ENCODE data around the gene ATP5F1D. TPM values are rescaled to one million over a fixed set of nuclear protein-coding genes. Genes with fewer than 3 reads are reported as not detected.
A peak's percentile ranks its signal among the peaks of the same experiment; 100 is the strongest.

Gene ATP5F1D
- total and polyA plus RNA-seq, 2 donors (not counting 3 experiments of a cell fraction or from before 2014, with no cell fraction given) = 167 to 192 TPM

- no TSS peak for BruUV-seq (replicated peaks)
- peak overlapping the region; percentile 61 for H3K4me2 ChIP-seq (ENCODE audit: insufficient read depth, low read length)
- peak overlapping the region; percentile 44 for H3K9ac ChIP-seq (replicated peaks; ENCODE audit: extremely low read depth, insufficient read depth, low read length)
- ChIA-PET CTCF (interaction anchor here (1.5 to 7.8 kb wide), 3 partner anchors 8 to 17 kb away, joined by 3 to 63 read pairs (median 8); no protein-coding TSS in a partner anchor), POLR2A (interaction anchor here (1.4 to 3.4 kb wide), 2 partner anchors 8 kb away, joined by 8 to 19 read pairs; partner anchors contain the start of gene CIRBP)
- no peaks in the 10 kb centered on the region for H3K27me3 ChIP-seq (ENCODE audit: control insufficient read depth in 2 of 2, insufficient read depth in 2 of 2, low read length in 2 of 2)
- no peaks in the 10 kb centered on the region for H4K20me1 ChIP-seq (replicated peaks; ENCODE audit: control insufficient read depth, extremely low read depth, insufficient read depth, low read length)
- DNase-seq (ENCODE audit: low read depth, low spot score) (peak; percentile 96), FAIRE-seq (peak; percentile 98)
- peaks cover 55% of the 10 kb centered on the region for H3K4me1 ChIP-seq (ENCODE audit: control insufficient read depth, extremely low read depth, insufficient read depth, low read length)
- peak overlapping the region; percentile 19 to 50 (median 37) for H3K4me3 ChIP-seq (replicated peaks in 1 of 3; ENCODE audit: insufficient read depth in 1 of 3, low read depth in 1 of 3, low read length in 3 of 3)
- no peaks in the 10 kb centered on the region for H3K9me1 ChIP-seq (replicated peaks; ENCODE audit: control insufficient read depth, extremely low read depth, insufficient read depth, low read length)
- dilution Hi-C loops (cut with MboI; ENCODE audit: extremely low pct_ligation_motif_present, low sequenced_read_pairs) (no loop called here), intact Hi-C loops (cut with micrococcal nuclease) (loop anchor here (1.0 kb wide), 1 partner anchor 9 kb away; no protein-coding TSS in a partner anchor)
- H3K27ac ChIP-seq (ENCODE audit: insufficient read depth, low read depth, low read length) = peak overlapping the region; percentile 78
- no peaks in the 10 kb centered on the region for H3K9me3 ChIP-seq (replicated peaks; ENCODE audit: control insufficient read depth, insufficient read depth, low read length)
- peak; percentile 45 for TF ChIP-seq POLR2AphosphoS5 (IDR thresholded peaks at IDR 0.05; ENCODE audit: insufficient read depth, low read depth, low read length)
- no peak for TF ChIP-seq MYC (IDR thresholded peaks at IDR 0.05; ENCODE audit: low read depth, low read length)
- no peak for TF ChIP-seq MAX (IDR thresholded peaks at IDR 0.05; ENCODE audit: insufficient read depth, insufficient read length)
- peaks cover 9 to 10% of the 10 kb centered on the region in 2 experiments for H3K36me3 ChIP-seq (ENCODE audit: control insufficient read depth in 2 of 2, extremely low read depth in 1 of 2, insufficient read depth in 2 of 2, low read length in 2 of 2)
- H2AFZ ChIP-seq (ENCODE audit: low read depth, low read length) = no peak overlapping the region
- peaks cover 9% of the 10 kb centered on the region for H3K79me2 ChIP-seq (ENCODE audit: control insufficient read depth, insufficient read depth, low read length)
Measured at GRCh38 chr19:1260749-1261537, 19.4 kb downstream of the ATP5F1D start.

GRCh38 chr19:1261538-1261797 is 19.9 kb downstream of the ATP5F1D start:
- H4K20me1 ChIP-seq (replicated peaks; ENCODE audit: control insufficient read depth, extremely low read depth, insufficient read depth, low read length) = no peaks in the 10 kb centered on the region
- H2AFZ ChIP-seq (ENCODE audit: low read depth, low read length) = no peak overlapping the region
- H3K36me3 ChIP-seq (ENCODE audit: control insufficient read depth in 2 of 2, extremely low read depth in 1 of 2, insufficient read depth in 2 of 2, low read length in 2 of 2) = peaks cover 7% of the 10 kb centered on the region in 2 experiments
- intact Hi-C loops (cut with micrococcal nuclease) = no loop called here
- peak overlapping the region; percentile 61 for H3K4me2 ChIP-seq (ENCODE audit: insufficient read depth, low read length)
- dilution Hi-C loops (cut with MboI; ENCODE audit: extremely low pct_ligation_motif_present, low sequenced_read_pairs) = no loop called here
- peak overlapping the region; percentile 78 for H3K27ac ChIP-seq (ENCODE audit: insufficient read depth, low read depth, low read length)
- no TSS peak for BruUV-seq (replicated peaks)
- TF ChIP-seq POLR2A (IDR thresholded peaks at IDR 0.05; ENCODE audit: low read depth, low read length) = no peak
- no peak for TF ChIP-seq MYC (IDR thresholded peaks at IDR 0.05; ENCODE audit: low read depth, low read length)
- no peak for TF ChIP-seq MAX (IDR thresholded peaks at IDR 0.05; ENCODE audit: insufficient read depth, insufficient read length)
- TF ChIP-seq EZH2 (IDR thresholded peaks at IDR 0.05; ENCODE audit: borderline replicate concordance, low read depth, low read length, severe bottlenecking) = no peak
- no peak for TF ChIP-seq POLR2AphosphoS5 (IDR thresholded peaks at IDR 0.05; ENCODE audit: insufficient read depth, low read depth, low read length)
- no peak for TF ChIP-seq GATA2 (IDR thresholded peaks at IDR 0.05; ENCODE audit: insufficient read depth, insufficient read length, low read depth, low read length)
- TF ChIP-seq CTCF (IDR thresholded peaks at IDR 0.05; ENCODE audit: extremely low read depth in 1 of 2, insufficient read depth in 1 of 2, low read depth in 1 of 2, low read length in 2 of 2) = peak in 1 of 2 donors; percentile 6
- no peak for TF ChIP-seq FOS (IDR thresholded peaks at IDR 0.05; ENCODE audit: borderline replicate concordance, insufficient read depth, low read length)
- TF ChIP-seq JUN (IDR thresholded peaks at IDR 0.05; ENCODE audit: borderline replicate concordance, insufficient read depth, insufficient read length, low read depth) = no peak
- H3K4me1 ChIP-seq (ENCODE audit: control insufficient read depth, extremely low read depth, insufficient read depth, low read length) = peaks cover 58% of the 10 kb centered on the region
- FAIRE-seq (no peak), DNase-seq (ENCODE audit: low read depth, low spot score) (no peak)
- H3K9me1 ChIP-seq (replicated peaks; ENCODE audit: control insufficient read depth, extremely low read depth, insufficient read depth, low read length) = no peaks in the 10 kb centered on the region
- H3K9me3 ChIP-seq (replicated peaks; ENCODE audit: control insufficient read depth, insufficient read depth, low read length) = no peaks in the 10 kb centered on the region
- ChIA-PET CTCF (interaction anchor here (1.5 to 7.8 kb wide), 3 partner anchors 8 to 17 kb away, joined by 3 to 63 read pairs (median 8); no protein-coding TSS in a partner anchor), POLR2A (interaction anchor here (1.4 kb wide), 1 partner anchor 8 kb away, joined by 8 read pairs; no protein-coding TSS in a partner anchor)
- peak overlapping the region in 2 of 3 experiments; percentile 37 to 50 for H3K4me3 ChIP-seq (replicated peaks in 1 of 3; ENCODE audit: insufficient read depth in 1 of 3, low read depth in 1 of 3, low read length in 3 of 3)
- H3K79me2 ChIP-seq (ENCODE audit: control insufficient read depth, insufficient read depth, low read length) = peaks cover 7% of the 10 kb centered on the region
- H3K9ac ChIP-seq (replicated peaks; ENCODE audit: extremely low read depth, insufficient read depth, low read length) = peak overlapping the region; percentile 44
- H3K27me3 ChIP-seq (ENCODE audit: control insufficient read depth in 2 of 2, insufficient read depth in 2 of 2, low read length in 2 of 2) = no peaks in the 10 kb centered on the region

All from endothelial cell of umbilical vein (primary cell).